HUES48 (cell line): ENCODE results near the gene PDCD1.
A peak's percentile ranks its signal among the peaks of the same experiment; 100 is the strongest.
"Not testable (repeated sequence)": the region's sequence is repeated elsewhere in the genome, so short reads cannot be mapped to it uniquely, and the experiment has no call there.

Experiments
- H3K27ac ChIP-seq: one replicate; pipeline ENCODE4 v1.7.0; 2013; ENCODE audit warnings: low read depth, low read length, inconsistent platforms
- H3K27me3 ChIP-seq: 2 replicates; pipeline ENCODE4 v1.6.1; 2013; ENCODE audit warnings: mild to moderate bottlenecking, low read length; ENCODE audit not compliant: control insufficient read depth, insufficient read depth
- H3K36me3 ChIP-seq: 2 replicates; pipeline ENCODE4 v1.6.1; 2013; ENCODE audit warnings: low read length; ENCODE audit not compliant: control insufficient read depth, insufficient read depth
- H3K4me1 ChIP-seq: 2 replicates; pipeline ENCODE4 v1.6.1; 2013; ENCODE audit warnings: mild to moderate bottlenecking, low read length; ENCODE audit not compliant: control insufficient read depth, insufficient read depth
- H3K4me3 ChIP-seq: 2 replicates; pipeline ENCODE4 v1.5.1; 2013; ENCODE audit warnings: mild to moderate bottlenecking, low read depth, low read length
- H3K9ac ChIP-seq: 2 replicates; pipeline ENCODE4 v1.6.1; 2013; ENCODE audit warnings: mild to moderate bottlenecking, low read depth, low read length, moderate library complexity
- H3K9me3 ChIP-seq: 2 replicates; pipeline ENCODE4 v1.6.1; 2013; ENCODE audit warnings: low read length; ENCODE audit not compliant: control insufficient read depth, insufficient read depth

The PDCD1 gene

DNA sequence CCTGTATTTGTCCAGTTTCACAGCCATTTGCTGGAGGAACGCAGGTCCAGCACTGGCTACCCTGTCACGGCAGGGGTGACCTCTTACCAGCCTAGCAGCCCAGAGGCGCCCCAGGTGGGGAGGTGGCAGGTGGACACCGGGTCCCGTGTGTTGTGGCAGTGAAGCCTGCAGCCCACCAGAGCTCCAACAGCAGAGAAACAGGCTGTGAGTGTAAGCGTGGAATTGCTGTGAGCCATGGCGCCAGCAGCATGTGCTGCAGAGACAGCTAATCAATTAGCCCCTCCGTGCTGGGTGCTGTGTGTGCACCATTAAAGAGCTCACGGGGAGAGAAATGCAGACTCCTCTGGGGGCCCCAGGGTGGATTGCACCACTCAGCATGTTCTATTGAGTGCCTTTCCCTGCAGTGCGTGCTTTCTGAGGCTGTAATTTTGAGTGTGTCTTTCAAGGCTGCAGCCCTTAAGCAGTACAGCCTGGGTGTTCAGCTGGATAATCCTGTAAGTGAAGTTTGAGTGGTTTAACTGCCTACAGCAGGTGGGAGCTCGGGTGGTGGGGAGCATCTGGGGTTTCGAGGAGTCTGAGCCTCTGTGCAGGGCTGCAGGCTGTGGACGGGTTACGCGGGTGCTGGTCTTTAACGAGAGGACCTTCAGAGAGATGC lies 26.7 kb upstream of the PDCD1 start:
- Histone ChIP-seq H3K4me3 (no peak overlapping the region), H3K4me1 (peaks cover 22% of the 10 kb centered on the region), H3K27ac (no peak overlapping the region), H3K27me3 (no peaks in the 10 kb centered on the region), H3K9me3 (no peaks in the 10 kb centered on the region), H3K36me3 (no peaks in the 10 kb centered on the region), H3K9ac (no peak overlapping the region)

DNA sequence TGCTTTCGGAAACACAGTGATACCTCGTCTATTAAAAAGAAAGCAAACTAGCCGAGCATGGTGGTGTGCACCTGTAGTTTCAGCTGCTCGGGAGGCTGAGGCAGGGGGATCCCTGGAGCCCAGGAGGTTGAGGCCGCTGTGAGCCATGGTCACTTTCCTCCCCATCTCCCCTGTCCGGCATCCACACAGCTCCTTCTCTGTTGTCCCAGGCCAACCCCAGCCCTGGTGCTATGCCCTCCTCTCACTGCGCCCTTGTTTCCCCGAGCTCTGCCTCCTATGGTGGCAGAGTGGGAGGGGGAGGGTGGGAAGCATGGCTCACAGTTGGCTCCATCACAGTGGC lies 26.2 kb upstream of the PDCD1 start:
- Histone ChIP-seq H3K4me1 (peaks cover 20% of the 10 kb centered on the region), H3K36me3 (no peaks in the 10 kb centered on the region), H3K9ac (no peak overlapping the region)

DNA sequence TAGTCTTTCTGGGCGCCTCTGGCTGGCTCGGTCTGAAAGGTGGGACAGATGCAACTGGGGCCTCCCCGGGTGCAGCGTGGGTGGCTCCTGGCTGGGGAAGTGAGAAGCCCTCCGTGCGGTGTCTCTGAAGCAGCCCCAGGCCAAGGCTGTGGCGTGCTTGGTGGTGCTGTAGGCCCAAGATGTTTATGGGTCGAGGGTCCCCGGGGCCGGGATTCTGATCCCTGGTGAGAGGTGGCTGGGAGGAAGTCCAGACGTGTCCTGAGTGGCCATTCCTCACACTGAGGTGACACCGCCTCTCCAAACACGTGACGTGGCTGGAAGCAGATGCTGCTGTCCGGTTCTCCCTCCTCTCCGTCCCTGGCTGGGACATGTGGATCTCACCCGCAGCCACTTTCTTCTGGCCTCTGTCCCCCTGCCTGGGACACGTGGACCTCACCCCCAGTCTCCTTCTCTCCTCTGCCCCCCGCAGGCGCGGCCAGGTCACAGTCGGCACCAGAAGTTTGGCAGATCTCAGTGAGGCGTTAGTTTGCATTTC lies 23.5 kb upstream of the PDCD1 start:
- peak overlapping the region; percentile 75; the same call in 1 of the 2 replicates for H3K4me3 ChIP-seq
- H3K4me1 ChIP-seq: peaks cover 18% of the 10 kb centered on the region
- no peaks in the 10 kb centered on the region for H3K9me3 ChIP-seq
- no peak overlapping the region for H3K27ac ChIP-seq
- no peak overlapping the region for H3K9ac ChIP-seq
- no peaks in the 10 kb centered on the region for H3K27me3 ChIP-seq
- H3K36me3 ChIP-seq: no peaks in the 10 kb centered on the region

More for the DNA sequence above, 26.2 kb upstream of the PDCD1 start:
- Histone ChIP-seq H3K27ac (no peak overlapping the region), H3K27me3 (no peaks in the 10 kb centered on the region), H3K4me3 (no peak overlapping the region), H3K9me3 (no peaks in the 10 kb centered on the region)

DNA sequence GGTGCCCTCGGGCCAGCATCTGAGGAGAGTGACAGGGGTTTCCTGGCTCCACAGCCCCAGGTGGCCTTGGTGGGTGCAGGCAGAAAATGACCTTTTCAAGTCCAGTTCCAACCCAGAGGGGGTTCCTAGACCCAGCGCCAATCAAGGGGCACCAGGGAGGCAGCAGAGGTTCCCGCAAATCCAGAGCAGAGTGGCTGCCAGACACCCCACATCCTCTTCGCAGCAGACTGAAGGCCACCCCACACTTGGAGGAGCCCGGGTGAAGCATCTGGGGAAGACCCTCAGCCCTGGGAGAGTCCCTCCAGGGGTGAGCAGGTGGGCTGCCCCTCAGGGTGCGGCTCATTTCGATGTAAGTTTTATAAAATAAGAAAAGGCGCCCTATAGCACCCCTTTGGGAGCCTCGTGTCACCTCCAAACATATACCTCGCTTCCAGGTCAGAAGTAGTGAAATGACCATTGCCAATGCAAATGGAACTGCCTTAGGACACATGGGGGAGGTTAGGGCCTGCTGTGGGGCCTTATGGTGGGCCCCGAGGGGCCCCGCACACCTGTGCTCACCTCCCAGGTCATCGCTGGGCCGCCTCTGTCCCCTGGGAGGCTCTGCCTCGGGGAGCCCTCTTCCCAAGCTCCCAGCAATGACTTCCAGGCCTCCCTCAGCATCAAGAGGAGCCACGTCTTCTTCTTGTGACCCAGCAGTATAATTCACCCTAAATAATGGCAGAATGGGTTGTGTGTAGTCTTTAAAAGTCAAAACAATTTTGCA lies 21.8 kb upstream of the PDCD1 start:
- H3K4me3 ChIP-seq: peak overlapping the region; percentile 75
- H3K27ac ChIP-seq: peak overlapping the region; percentile 59
- peaks cover 2% of the 10 kb centered on the region; the same call in 1 of the 2 replicates for H3K9me3 ChIP-seq
- no peaks in the 10 kb centered on the region for H3K27me3 ChIP-seq
- peaks cover 18% of the 10 kb centered on the region for H3K4me1 ChIP-seq
- no peaks in the 10 kb centered on the region for H3K36me3 ChIP-seq
- no peak overlapping the region for H3K9ac ChIP-seq

DNA sequence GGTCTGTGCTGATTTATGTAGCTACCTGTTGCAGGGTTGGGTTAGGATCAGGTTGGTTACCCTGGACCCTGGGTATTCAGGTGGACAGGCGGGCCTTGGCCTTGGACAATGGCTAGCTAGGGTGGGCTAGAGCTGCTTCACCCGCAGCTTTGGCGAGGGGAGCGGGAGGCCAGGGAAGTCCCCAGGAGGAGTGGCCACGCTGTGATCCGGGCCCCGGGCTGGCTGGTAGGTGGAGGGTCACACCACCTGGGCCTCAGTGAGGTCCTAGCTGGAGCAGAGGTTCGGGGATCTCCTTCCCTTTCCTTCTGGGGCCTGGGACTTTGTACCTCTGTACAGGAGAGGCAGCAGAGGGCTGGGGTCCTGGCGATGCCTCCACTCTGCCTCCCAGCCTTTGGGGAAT lies 20.6 kb upstream of the PDCD1 start:
- peaks cover 3% of the 10 kb centered on the region; the same call in 1 of the 2 replicates for H3K9me3 ChIP-seq
- no peaks in the 10 kb centered on the region for H3K36me3 ChIP-seq
- H3K27ac ChIP-seq: no peak overlapping the region
- H3K27me3 ChIP-seq: no peaks in the 10 kb centered on the region
- H3K9ac ChIP-seq: no peak overlapping the region
- no peak overlapping the region for H3K4me3 ChIP-seq
- H3K4me1 ChIP-seq: peaks cover 18% of the 10 kb centered on the region

DNA sequence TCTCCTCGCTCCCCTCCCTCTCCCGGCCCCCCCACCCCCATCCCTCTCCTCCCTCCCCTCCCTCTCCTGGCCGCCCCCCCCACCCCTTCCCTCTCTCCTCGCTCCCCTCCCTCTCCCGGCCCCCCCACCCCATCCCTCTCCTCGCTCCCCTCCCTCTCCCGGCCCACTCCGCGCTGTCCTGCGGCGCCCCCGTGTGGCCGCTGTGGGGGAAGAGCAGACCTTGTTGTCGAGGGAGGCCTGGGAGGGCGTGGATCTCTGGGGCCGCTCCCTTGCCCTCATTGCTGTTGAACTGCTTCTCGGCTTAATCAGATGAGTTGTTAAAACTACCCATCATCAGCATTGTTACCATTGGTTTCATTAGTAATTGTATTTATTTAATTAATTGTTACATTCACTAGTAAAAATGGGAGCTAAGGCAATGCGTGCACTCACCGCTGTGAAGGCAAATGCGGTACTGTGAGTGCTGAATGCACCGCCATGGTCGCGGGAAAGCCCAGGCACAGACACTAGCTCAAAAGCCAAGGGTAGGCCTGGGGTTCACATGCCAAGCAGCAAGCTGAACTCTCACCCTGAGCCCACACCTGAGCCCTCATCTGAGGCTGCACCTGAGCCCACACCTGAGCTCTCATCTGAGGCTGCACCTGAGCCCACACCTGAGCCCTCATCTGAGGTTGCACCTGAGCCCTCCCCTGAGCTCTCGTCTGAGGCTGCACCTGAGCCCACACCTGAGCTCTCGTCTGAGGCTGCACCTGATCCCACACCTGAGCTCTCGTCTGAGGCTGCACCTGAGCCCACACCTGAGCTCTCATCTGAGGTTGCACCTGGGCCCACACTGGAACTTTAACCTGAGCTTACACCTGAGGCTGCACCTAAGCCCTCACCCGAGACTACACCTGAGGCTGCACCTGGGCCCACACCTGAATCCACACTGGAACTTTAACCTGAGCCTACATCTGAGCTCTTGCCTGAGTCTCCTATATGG lies 19.6 kb upstream of the PDCD1 start:
- Histone ChIP-seq H3K27me3 (no peaks in the 10 kb centered on the region), H3K9ac (no peak overlapping the region), H3K9me3 (peaks cover 7% of the 10 kb centered on the region; the same call in 1 of the 2 replicates), H3K36me3 (no peaks in the 10 kb centered on the region), H3K4me1 (peaks cover 18% of the 10 kb centered on the region), H3K4me3 (no peak overlapping the region), H3K27ac (no peak overlapping the region)

DNA sequence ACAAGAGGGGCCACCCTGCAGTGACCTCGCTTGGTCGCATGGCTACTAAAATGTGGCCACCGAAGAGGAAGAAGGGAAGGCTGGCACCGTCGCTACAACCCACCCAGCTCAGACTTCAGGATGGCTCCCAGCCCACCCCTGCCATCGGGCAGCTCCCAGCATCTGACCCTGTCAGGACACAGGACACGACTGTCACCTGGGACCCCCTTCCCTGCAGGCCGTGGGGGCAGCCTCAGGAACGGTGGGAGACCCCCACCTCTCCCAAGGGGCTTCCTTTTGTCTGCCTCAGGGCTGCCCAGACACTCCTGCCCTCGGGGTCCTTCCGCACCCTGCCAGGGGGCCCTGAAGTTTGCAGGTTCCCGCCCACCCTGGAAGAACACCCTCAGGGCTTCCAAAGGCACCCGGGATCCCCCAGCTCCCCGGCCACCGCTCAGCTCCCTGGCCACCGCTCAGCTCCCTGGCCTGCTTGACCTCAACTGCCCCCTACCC lies 18.5 kb upstream of the PDCD1 start:
- no peaks in the 10 kb centered on the region for H3K36me3 ChIP-seq
- peaks cover 9% of the 10 kb centered on the region for H3K4me1 ChIP-seq
- H3K9ac ChIP-seq: no peak overlapping the region
- no peaks in the 10 kb centered on the region for H3K27me3 ChIP-seq
- H3K9me3 ChIP-seq: peaks cover 7% of the 10 kb centered on the region; the same call in 1 of the 2 replicates
- no peak overlapping the region for H3K4me3 ChIP-seq
- H3K27ac ChIP-seq: no peak overlapping the region

DNA sequence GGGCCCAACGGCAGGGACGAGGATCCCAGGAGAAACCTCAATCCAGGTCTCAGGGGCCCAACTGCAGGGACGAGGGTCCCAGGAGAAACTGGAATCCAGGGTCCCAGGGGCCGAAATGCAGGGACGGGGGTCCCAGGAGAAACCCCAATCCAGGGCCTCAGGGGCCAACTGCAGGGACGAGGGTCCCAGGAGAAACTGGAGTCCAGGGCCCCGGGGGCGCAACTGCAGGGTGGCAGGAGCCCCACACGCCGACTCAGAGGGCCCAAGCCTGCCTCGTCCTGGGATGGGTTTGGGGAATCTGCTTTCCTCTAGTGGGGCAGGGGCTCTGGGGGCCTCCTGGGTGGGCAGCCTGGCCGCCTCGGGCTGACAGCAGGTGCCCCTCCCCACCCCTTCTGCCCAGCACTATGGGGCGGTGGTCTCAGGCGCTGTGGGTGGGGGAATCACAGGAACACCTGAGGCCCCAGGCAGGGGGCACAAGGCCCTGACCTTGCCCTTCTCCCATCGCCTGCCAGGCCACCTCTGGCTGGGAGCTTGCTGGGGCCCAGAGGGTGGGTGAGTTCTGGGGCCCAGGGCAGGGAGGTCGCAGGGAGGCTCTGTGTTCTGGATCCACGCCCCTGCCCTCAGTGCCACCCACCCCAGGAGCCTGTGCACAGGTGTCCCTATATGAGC lies 18.0 kb upstream of the PDCD1 start:
- Histone ChIP-seq H3K9ac (no peak overlapping the region), H3K4me1 (peaks cover 4% of the 10 kb centered on the region), H3K36me3 (no peaks in the 10 kb centered on the region)

DNA sequence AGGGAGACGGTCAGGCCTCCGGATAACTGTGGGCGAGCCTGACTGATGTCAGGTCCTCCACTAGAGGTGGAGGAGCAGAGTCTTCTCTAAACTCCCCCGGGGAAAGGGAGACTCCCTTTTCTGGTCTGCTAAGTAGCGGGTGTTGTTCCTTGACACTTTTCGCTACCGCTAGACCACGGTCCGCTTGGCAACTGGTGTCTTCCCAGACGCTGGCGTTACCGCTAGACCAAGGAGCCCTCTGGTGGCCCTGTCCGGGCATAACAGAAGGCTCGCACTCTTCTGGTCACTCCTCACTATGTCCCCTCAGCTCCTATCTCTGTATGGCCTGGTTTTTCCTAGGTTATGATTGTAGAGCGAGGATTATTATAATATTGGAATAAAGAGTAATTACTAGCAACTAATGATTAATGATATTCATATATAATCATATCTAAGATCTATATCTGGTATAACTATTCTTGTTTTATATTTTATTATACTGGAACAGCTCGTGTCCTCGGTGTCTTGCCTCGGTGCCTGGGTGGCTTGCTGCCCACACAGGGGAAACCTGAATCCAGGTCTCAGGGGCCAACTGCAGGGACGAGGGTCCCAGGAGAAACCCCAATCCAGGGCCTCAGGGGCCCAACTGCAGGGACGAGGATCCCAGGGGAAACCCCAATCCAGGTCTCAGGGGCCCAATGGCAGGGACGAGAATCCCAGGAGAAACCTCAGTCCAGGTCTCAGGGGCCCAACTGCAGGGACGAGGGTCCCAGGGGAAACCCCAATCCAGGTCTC lies 17.2 kb upstream of the PDCD1 start:
- H3K36me3 ChIP-seq, H3K27me3 ChIP-seq, H3K4me3 ChIP-seq, H3K27ac ChIP-seq, H3K9me3 ChIP-seq, H3K9ac ChIP-seq, H3K4me1 ChIP-seq: not testable (repeated sequence)

More for the DNA sequence above, 18.0 kb upstream of the PDCD1 start:
- Histone ChIP-seq H3K27me3 (no peaks in the 10 kb centered on the region), H3K4me3 (no peak overlapping the region), H3K9me3 (peaks cover 7% of the 10 kb centered on the region; the same call in 1 of the 2 replicates), H3K27ac (no peak overlapping the region)
